BJ (cell line): ENCODE results near the gene NEUROD2. TPM values are rescaled to one million over a fixed set of nuclear protein-coding genes. Genes with fewer than 3 reads are reported as not detected.

Experiments
- CTCF ChIA-PET: fragments of 350-600 bp; formaldehyde crosslinking; extraction: SDS; loops from one replicate; lab custom pipeline; 2021; ENCODE audit warnings: antibody characterized with exemption, inconsistent platforms; lab: Yijun Ruan, JAX
- POLR2A ChIA-PET: fragments of 300-600 bp; sonication (Branson Sonifier 250); formaldehyde crosslinking; extraction: SDS; loops from one replicate; lab custom pipeline; 2021; ENCODE audit warnings: antibody characterized with exemption; lab: Charles Lee
- DNase-seq: peaks from one replicate; pipeline ENCODE4 v3.0.0-alpha.2; 2011; ENCODE audit warnings: low read depth
- H3K27me3 ChIP-seq: 2 replicates; pipeline ENCODE4 v1.6.0; 2011; ENCODE audit warnings: low read length; ENCODE audit not compliant: control insufficient read depth, insufficient read depth
- H3K36me3 ChIP-seq: 2 replicates; pipeline ENCODE4 v1.5.1; 2011; ENCODE audit warnings: low read length; ENCODE audit not compliant: control insufficient read depth, insufficient read depth
- H3K4me3 ChIP-seq: 2 replicates; pipeline ENCODE4 v1.5.1; 2011; ENCODE audit warnings: low read depth, mild to moderate bottlenecking, control low read depth, low read length
- polyA plus RNA-seq: library from polyadenylated mRNA; depleted of rRNA; stranded (reverse); fragments of >200 nt; gene quantifications from 2 replicates; pipeline ENCODE4 v1.2.3, GENCODE V29; 2011
- TF ChIP-seq, protein P1 (sequence below): IDR thresholded peaks from 2 replicates; pipeline ENCODE4 v1.5.1; 2011; ENCODE audit warnings: low read depth, mild to moderate bottlenecking, control low read depth, inconsistent platforms, low read length, moderate library complexity; ENCODE audit not compliant: insufficient read depth

NEUROD2 gene
- polyA plus RNA-seq, 1 experiment, result not detected

DNA sequence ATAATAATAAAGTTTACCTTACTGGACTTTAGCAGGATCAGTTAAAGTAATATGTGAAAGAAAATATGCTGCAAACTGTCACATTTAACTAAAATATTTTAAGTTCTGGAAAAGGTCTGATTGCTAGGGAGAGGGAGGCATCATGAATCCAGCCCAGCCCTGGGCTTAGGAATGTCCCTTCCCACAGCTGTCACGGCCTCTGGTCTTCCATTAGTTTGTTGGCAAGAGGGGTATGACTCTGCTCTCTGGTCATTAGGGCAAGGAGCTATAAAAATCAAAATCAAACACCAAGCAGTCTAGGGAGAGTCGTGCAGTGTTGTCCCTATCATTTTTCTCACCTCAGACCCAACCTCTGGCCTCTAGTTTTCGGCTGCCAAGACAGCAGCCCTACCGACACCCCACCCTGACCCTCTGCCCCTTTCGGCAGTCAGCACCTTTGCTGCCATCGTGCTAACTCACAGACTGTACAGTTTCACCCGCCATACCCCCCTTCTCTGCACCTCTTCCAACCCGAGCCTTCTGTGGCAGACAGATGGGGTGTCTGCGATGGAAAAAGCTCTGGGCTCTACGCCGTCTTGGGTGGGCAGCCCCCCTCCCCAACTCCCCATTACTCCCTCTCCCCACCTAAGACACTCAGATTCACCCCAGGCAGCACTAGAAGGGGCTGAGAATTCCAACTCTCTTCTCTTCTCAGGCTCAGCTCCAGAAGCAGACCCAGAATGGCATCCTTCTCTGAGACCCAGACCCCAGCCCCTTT lies 41.4 kb downstream of the NEUROD2 start:
- H3K36me3 ChIP-seq, result peaks cover 22% of the 10 kb centered on the region
- H3K4me3 ChIP-seq, result no peak overlapping the region
- DNase-seq, result no peak
- no peaks in the 10 kb centered on the region for H3K27me3 ChIP-seq
- TF ChIP-seq, protein P1, sequence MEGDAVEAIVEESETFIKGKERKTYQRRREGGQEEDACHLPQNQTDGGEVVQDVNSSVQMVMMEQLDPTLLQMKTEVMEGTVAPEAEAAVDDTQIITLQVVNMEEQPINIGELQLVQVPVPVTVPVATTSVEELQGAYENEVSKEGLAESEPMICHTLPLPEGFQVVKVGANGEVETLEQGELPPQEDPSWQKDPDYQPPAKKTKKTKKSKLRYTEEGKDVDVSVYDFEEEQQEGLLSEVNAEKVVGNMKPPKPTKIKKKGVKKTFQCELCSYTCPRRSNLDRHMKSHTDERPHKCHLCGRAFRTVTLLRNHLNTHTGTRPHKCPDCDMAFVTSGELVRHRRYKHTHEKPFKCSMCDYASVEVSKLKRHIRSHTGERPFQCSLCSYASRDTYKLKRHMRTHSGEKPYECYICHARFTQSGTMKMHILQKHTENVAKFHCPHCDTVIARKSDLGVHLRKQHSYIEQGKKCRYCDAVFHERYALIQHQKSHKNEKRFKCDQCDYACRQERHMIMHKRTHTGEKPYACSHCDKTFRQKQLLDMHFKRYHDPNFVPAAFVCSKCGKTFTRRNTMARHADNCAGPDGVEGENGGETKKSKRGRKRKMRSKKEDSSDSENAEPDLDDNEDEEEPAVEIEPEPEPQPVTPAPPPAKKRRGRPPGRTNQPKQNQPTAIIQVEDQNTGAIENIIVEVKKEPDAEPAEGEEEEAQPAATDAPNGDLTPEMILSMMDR, result no peak
- ChIA-PET CTCF (interaction anchor here (1.0 to 2.2 kb wide), 4 partner anchors 9 to 55 kb away, joined by 3 to 10 read pairs (median 6); no protein-coding TSS in a partner anchor), POLR2A (no interaction called here)

DNA sequence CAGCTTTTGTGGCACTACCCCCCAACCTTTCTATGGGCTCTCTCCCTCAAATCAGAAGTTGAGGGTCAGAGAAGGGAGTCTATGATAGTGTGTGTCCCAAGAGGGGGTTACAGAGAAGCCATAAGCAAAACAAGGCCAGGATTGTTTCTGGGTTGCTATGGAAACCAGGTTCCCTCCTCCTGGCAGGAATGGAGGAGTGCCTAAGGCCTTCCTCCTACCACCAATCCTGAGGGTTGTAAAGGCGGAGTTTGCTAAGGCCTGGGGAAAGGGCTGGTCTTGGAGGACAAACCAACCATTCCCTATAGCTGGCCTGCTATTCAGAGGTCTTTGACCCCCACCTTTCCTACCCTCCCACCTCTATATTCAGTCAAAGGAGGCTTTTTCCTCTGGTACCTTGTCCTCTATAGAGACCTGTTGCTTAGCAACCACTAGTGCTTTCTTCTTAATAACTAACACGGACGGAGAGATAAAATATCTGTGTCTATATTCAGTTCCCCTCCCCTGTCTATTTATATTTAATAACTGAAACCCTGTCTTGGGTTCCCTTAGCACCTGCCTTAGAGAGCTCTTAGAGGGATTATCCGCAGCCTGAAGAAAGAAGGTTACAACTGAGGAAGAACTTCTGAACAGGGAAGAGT lies 43.4 kb downstream of the NEUROD2 start:
- ChIA-PET POLR2A (no interaction called here), CTCF (interaction anchor here (1.8 to 1.9 kb wide), 2 partner anchors 17 to 57 kb away, joined by 4 to 7 read pairs; no protein-coding TSS in a partner anchor)
- no peak for DNase-seq
- H3K27me3 ChIP-seq, result no peaks in the 10 kb centered on the region
- peaks cover 16% of the 10 kb centered on the region for H3K36me3 ChIP-seq
- H3K4me3 ChIP-seq, result no peak overlapping the region
- TF ChIP-seq, protein P1, result no peak

DNA sequence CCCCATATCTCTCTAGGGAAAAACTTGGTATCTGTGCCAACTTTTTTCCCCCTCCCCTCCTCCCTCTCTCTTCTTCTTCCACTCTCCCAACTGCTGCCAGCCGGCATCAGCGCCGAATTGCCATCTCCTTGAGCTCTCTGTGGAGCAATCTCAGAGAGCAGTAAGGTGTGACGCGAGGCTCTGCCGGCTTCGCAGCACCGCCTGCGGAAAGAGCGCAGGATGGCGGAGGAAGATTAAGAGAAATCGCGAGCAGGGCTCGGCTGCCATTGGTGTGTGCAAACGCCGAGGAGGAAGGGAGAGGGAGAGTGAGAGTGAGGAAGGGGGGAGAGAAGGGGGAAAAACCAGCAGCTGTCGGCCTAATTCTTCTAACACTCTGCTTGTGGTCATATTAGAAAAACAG lies 44.2 kb downstream of the NEUROD2 start:
- POLR2A ChIA-PET, result no interaction called here
- Histone ChIP-seq H3K4me3 (no peak overlapping the region), H3K27me3 (no peaks in the 10 kb centered on the region), H3K36me3 (peaks cover 14% of the 10 kb centered on the region)
- CTCF ChIA-PET, result interaction anchor here (1.8 to 1.9 kb wide), 2 partner anchors 16 to 58 kb away, joined by 4 to 7 read pairs; no protein-coding TSS in a partner anchor
- TF ChIP-seq, protein P1, result no peak
- DNase-seq, result no peak

DNA sequence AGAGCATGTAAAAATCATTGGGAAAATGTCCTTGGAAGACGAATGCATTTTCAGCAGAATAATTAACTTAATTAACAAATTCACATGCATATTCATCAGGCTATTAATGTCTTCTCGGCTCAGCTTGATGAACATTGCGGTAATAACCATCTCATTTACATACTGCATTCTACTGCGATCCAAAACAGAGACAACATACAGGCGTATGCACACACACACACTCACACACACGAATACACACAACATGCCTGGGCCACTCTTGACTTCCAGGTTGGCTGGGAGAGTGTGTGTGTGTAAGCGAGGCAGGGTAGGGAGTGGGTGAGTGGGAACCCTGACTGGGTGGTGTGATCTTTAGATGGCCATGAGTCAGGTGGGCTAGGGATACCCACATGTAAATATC lies 44.7 kb downstream of the NEUROD2 start:
- no peak for DNase-seq
- TF ChIP-seq, protein P1, result no peak
- Histone ChIP-seq H3K27me3 (no peaks in the 10 kb centered on the region), H3K36me3 (peaks cover 12% of the 10 kb centered on the region), H3K4me3 (no peak overlapping the region)
- ChIA-PET POLR2A (no interaction called here), CTCF (interaction anchor here (1.8 to 3.8 kb wide), 2 partner anchors 15 to 58 kb away, joined by 4 to 17 read pairs; no protein-coding TSS in a partner anchor)

DNA sequence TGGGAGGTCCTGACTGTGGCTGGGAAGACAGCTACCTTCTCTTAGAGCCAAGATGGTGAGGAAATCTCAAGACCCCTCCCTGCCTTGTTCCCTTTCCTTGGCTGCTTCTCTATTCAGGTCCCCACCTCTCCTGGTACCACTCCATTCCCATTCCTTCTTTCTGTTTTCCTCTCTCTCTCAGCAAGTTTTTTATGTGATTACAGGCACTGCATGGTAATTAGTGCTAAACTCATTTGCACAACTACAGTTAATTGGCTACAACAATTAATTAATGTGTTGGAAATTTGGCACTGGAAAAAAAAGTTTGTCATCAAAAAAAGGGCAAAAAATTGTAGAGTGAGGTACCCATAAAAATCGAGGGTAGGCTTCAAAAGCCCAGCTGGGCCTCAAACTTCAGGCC lies 45.3 kb downstream of the NEUROD2 start:
- no peaks in the 10 kb centered on the region for H3K27me3 ChIP-seq
- no peak for DNase-seq
- POLR2A ChIA-PET, result no interaction called here
- TF ChIP-seq, protein P1, result no peak
- CTCF ChIA-PET, result interaction anchor here (1.6 to 3.8 kb wide), 2 partner anchors 15 to 59 kb away, joined by 6 to 17 read pairs; no protein-coding TSS in a partner anchor
- no peak overlapping the region for H3K4me3 ChIP-seq
- peaks cover 15% of the 10 kb centered on the region for H3K36me3 ChIP-seq
